Thoracic aorta (tissue), 2 donors: Measurements from ENCODE around the gene MADD. TPM values are rescaled to one million over a fixed set of nuclear protein-coding genes. Genes with fewer than 3 reads are reported as not detected.

Source experiments
- ATAC-seq: fragments of 150-250 bp; one replicate; pipeline ENCODE4 v1.8.0; 2017; ENCODE audit warnings: low read depth; ENCODE audit not compliant: insufficient number of reproducible peaks, low FRiP score
- DNase-seq: peaks from one replicate; pipeline ENCODE4 v3.0.0-alpha.2; 2020; ENCODE audit warnings: low spot score
- H3K27ac ChIP-seq, 2 donors: fragments of 200-600 bp; sonication (generic); 1 replicate in 1 of 2; 2 replicates in 1 of 2; pipeline ENCODE4 v1.5.1; 2016; ENCODE audit warnings: mild to moderate bottlenecking in 2 of 2, moderate library complexity in 2 of 2
- H3K27me3 ChIP-seq: fragments of 200-600 bp; sonication (generic); replicated peaks from 2 replicates; pipeline ENCODE4 v1.6.0; 2016; ENCODE audit warnings: mild to moderate bottlenecking; ENCODE audit not compliant: insufficient read depth
- H3K36me3 ChIP-seq: fragments of 200-600 bp; sonication (generic); one replicate; pipeline ENCODE4 v1.5.1; 2016
- H3K4me1 ChIP-seq, 2 donors: fragments of 200-600 bp; sonication (generic); 1 replicate in 1 of 2; 2 replicates in 1 of 2; pipeline versions ENCODE4 v1.5.1 to v1.6.0; 2016; ENCODE audit warnings: low read depth in 2 of 2, mild to moderate bottlenecking in 1 of 2; ENCODE audit not compliant: control insufficient read depth in 1 of 2
- H3K4me3 ChIP-seq: fragments of 200-600 bp; sonication (generic); 2 replicates; pipeline ENCODE4 v1.5.1; 2016; ENCODE audit warnings: mild to moderate bottlenecking
- H3K9me3 ChIP-seq: fragments of 200-600 bp; sonication (generic); 2 replicates; pipeline ENCODE4 v1.5.1; 2016
- total RNA-seq, 2 donors: library from RNA; depleted of rRNA; stranded (reverse); fragments of >200 nt; gene quantifications; one replicate each; pipeline versions ENCODE4 v1.1.0 to v1.2.3, GENCODE V29; 2016
- TF ChIP-seq, protein P1 (sequence below): fragments of 200-600 bp; sonication (generic); IDR thresholded peaks from one replicate; pipeline ENCODE4 v1.5.1; 2019; ENCODE audit warnings: antibody characterized with exemption

MADD gene
- total RNA-seq, 2 donors from 2014 or later = 58.9 to 74.3 TPM

DNA sequence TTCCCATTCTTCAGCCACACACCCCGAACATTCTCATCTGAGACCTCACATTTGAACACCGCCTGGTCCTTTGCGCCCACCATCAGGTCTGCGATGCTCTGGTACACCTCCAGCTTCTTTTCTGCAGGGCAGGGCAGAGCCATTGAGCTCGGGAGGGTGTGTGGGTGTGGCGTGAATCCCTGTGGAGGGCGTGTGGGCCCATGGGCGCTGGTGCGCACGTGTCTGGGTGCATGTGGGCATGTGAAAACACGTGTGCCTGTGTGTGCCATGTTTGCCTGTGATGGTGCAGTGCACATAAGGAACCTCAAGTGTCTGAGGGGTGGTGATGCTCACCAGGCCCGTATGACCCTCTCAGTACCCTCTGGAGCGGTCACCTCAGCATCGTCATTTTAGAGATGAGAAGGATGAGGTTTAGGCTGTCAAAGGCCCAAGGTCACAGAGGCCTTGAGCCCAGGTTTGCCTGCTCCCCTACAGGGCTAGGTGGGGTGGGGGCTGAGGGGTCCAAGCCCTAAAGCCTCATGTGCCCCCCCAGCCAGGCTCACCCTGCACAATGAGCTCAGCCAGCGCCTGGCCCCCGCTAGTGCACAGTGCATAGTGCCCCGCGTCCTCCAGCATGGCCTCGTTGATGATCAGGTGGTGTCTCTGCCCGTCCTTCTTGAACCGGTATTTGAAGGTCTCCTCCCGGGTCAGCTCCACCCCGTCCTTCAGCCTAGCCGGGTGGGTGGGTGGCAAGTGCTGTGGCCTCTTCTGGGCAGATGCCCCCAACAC is 72.3 kb downstream of the MADD start:
- no peaks in the 10 kb centered on the region for H3K36me3 ChIP-seq
- H3K27ac ChIP-seq = no peak overlapping the region
- H3K4me1 ChIP-seq = no peaks in the 10 kb centered on the region
- no peaks in the 10 kb centered on the region for H3K9me3 ChIP-seq
- ATAC-seq (no peak), DNase-seq (no peak)
- H3K27me3 ChIP-seq = no peaks in the 10 kb centered on the region
- TF ChIP-seq, protein P1, sequence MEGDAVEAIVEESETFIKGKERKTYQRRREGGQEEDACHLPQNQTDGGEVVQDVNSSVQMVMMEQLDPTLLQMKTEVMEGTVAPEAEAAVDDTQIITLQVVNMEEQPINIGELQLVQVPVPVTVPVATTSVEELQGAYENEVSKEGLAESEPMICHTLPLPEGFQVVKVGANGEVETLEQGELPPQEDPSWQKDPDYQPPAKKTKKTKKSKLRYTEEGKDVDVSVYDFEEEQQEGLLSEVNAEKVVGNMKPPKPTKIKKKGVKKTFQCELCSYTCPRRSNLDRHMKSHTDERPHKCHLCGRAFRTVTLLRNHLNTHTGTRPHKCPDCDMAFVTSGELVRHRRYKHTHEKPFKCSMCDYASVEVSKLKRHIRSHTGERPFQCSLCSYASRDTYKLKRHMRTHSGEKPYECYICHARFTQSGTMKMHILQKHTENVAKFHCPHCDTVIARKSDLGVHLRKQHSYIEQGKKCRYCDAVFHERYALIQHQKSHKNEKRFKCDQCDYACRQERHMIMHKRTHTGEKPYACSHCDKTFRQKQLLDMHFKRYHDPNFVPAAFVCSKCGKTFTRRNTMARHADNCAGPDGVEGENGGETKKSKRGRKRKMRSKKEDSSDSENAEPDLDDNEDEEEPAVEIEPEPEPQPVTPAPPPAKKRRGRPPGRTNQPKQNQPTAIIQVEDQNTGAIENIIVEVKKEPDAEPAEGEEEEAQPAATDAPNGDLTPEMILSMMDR = no peak
- H3K4me3 ChIP-seq = no peak overlapping the region

DNA sequence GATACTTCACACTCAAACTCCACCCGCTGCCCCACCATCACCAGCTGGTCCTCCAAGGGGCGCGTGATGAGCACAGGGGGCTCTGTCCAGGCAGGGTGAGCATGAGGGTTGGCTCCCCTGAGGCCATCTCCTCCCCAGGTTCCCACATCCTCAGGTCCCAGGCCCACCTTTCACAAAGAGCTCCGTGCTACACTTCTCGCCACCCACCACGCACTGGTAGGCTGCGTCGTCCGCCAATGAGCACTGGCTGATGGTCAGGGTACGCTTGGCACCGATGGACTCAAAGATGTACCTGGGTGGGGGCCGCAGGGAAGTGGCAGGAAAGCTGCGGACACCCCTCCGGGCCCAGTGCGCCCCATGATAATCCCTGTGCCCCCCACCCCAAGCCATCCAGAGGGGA is 72.9 kb downstream of the MADD start:
- no peaks in the 10 kb centered on the region for H3K9me3 ChIP-seq
- H3K27me3 ChIP-seq = no peaks in the 10 kb centered on the region
- H3K36me3 ChIP-seq = no peaks in the 10 kb centered on the region
- no peak for ATAC-seq
- TF ChIP-seq, protein P1 = no peak
- H3K4me3 ChIP-seq = no peak overlapping the region
- DNase-seq = no peak
- no peak overlapping the region for H3K27ac ChIP-seq
- no peaks in the 10 kb centered on the region for H3K4me1 ChIP-seq

DNA sequence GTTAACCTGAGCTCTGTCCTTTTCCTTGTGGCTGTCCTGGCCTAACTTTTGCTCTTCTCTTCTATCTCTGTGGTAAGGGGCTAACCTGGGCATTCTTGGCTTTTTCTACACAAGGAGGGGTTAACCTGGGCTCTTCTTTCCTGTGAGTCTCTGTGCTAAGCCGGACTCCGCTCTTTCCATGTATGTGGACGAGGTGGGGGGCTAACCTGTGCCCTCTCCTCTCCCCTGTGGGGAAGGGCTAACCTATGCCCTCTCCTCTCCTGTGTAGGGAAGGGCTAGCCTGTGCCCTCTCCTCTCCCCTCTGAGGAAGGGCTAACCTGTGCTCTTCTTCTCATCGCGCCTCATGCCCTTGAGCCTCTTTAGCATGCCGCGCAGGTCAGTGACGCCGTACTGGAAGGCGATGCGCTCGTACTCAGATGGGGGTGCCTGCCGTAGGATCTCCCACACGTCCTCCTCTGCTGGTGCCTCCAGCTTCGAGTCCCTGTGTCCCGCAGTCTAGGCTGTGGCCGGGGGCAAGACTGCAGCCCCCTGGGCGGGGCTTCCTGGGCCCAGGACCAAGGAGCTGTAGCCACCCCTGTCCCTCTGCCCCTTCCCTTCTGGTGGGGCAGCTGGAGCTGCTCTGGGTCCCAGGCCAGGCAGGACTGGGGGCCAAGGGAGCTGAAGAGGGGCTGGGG is 76.1 kb downstream of the MADD start:
- H3K27me3 ChIP-seq = no peaks in the 10 kb centered on the region
- H3K36me3 ChIP-seq = no peaks in the 10 kb centered on the region
- no peak for ATAC-seq
- H3K4me1 ChIP-seq = no peaks in the 10 kb centered on the region
- DNase-seq = no peak
- no peaks in the 10 kb centered on the region for H3K9me3 ChIP-seq
- no peak overlapping the region for H3K27ac ChIP-seq
- no peak overlapping the region for H3K4me3 ChIP-seq
- TF ChIP-seq, protein P1 = no peak

DNA sequence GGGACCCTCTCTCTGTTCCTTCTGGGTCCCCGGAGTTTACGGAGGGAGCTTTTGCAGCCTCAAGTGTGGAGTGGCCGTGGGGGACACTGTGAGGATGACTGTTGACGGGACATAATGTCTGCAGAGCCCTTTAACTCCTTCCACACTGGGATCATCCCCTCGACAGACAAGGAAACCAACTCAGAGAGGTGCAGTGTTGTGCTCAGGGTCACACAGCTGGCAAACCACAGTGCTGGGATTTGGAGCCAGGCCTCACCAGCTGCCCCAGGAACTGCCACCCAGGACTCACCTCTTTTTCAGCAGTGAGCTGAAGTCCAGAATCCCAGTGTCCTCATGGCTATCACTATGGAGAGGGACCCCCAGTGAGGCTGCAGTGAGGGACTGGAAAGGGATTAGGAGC is 77.2 kb downstream of the MADD start:
- H3K36me3 ChIP-seq = no peaks in the 10 kb centered on the region
- no peak for ATAC-seq

More for the DNA sequence above, 77.2 kb downstream of the MADD start:
- no peaks in the 10 kb centered on the region for H3K4me1 ChIP-seq
- H3K27ac ChIP-seq = no peak overlapping the region
- H3K4me3 ChIP-seq = no peak overlapping the region
- TF ChIP-seq, protein P1 = no peak
- no peak for DNase-seq
- H3K27me3 ChIP-seq = no peaks in the 10 kb centered on the region
- no peaks in the 10 kb centered on the region for H3K9me3 ChIP-seq
